NT2/D1 (cell line): Measurements from ENCODE around the gene SIRPB1.

ENCODE experiments used
- DNase-seq: peaks from one replicate; pipeline ENCODE4 v3.0.0-alpha.2; 2011; ENCODE audit warnings: low read depth, low spot score
- H3K27me3 ChIP-seq: 2 replicates; pipeline ENCODE4 v1.6.0; 2011; ENCODE audit warnings: mild to moderate bottlenecking; ENCODE audit not compliant: insufficient read length, insufficient read depth
- H3K36me3 ChIP-seq: 2 replicates; pipeline ENCODE4 v1.6.1; 2011; ENCODE audit warnings: mild to moderate bottlenecking, low read length, mixed read lengths; ENCODE audit not compliant: insufficient read depth, insufficient read length
- H3K4me1 ChIP-seq: 2 replicates; pipeline ENCODE4 v1.5.1; 2011; ENCODE audit not compliant: insufficient read depth, insufficient read length
- H3K4me3 ChIP-seq: 2 replicates; pipeline ENCODE4 v1.5.1; 2011; ENCODE audit warnings: low read depth; ENCODE audit not compliant: insufficient read length
- H3K9ac ChIP-seq: 2 replicates; pipeline ENCODE4 v1.6.0; 2011; ENCODE audit warnings: low read depth; ENCODE audit not compliant: insufficient read length
- H3K9me3 ChIP-seq: 2 replicates; pipeline ENCODE4 v1.5.1; 2011; ENCODE audit warnings: mild to moderate bottlenecking, low read length; ENCODE audit not compliant: insufficient read depth
- SUZ12 ChIP-seq: IDR thresholded peaks from 2 replicates; pipeline ENCODE4 v1.6.1; 2011; ENCODE audit not compliant: insufficient read length, insufficient read depth; ENCODE audit errors: extremely low read depth
- YY1 ChIP-seq: IDR thresholded peaks from 2 replicates; pipeline ENCODE4 v1.6.1; 2011; ENCODE audit not compliant: insufficient read length, insufficient read depth
- ZNF274 ChIP-seq: IDR thresholded peaks from 2 replicates; pipeline ENCODE4 v1.6.1; 2011; ENCODE audit warnings: mild to moderate bottlenecking, low read depth, low read length

Gene SIRPB1

GRCh38 chr20:1628621-1629020, 8.8 kb upstream of the SIRPB1 start:
- Histone ChIP-seq H3K9me3 (no peaks in the 10 kb centered on the region), H3K9ac (no peak overlapping the region), H3K36me3 (no peaks in the 10 kb centered on the region), H3K27me3 (no peaks in the 10 kb centered on the region), H3K4me3 (no peak overlapping the region), H3K4me1 (no peaks in the 10 kb centered on the region)
- TF ChIP-seq YY1: no peak
- TF ChIP-seq ZNF274: no peak
- TF ChIP-seq SUZ12: no peak
- DNase-seq: no peak

- Histone ChIP-seq H3K9ac (no peak overlapping the region), H3K4me1 (no peaks in the 10 kb centered on the region), H3K9me3 (no peaks in the 10 kb centered on the region), H3K36me3 (no peaks in the 10 kb centered on the region), H3K27me3 (no peaks in the 10 kb centered on the region), H3K4me3 (no peak overlapping the region)
- TF ChIP-seq ZNF274 (no peak), YY1 (no peak), SUZ12 (no peak)
- DNase-seq: no peak
Measured at GRCh38 chr20:1627200-1627550, 7.4 kb upstream of the SIRPB1 start.

GRCh38 chr20:1626528-1627199, 6.9 kb upstream of the SIRPB1 start:
- TF ChIP-seq SUZ12 (no peak), YY1 (no peak), ZNF274 (no peak)
- Histone ChIP-seq H3K4me3 (no peak overlapping the region), H3K9ac (no peak overlapping the region), H3K27me3 (no peaks in the 10 kb centered on the region), H3K9me3 (no peaks in the 10 kb centered on the region), H3K4me1 (no peaks in the 10 kb centered on the region), H3K36me3 (no peaks in the 10 kb centered on the region)
- no peak for DNase-seq

- Histone ChIP-seq H3K9me3 (no peaks in the 10 kb centered on the region), H3K9ac (no peak overlapping the region), H3K27me3 (no peaks in the 10 kb centered on the region), H3K4me3 (no peak overlapping the region), H3K36me3 (no peaks in the 10 kb centered on the region), H3K4me1 (no peaks in the 10 kb centered on the region)
- TF ChIP-seq ZNF274 (no peak), YY1 (no peak)
- DNase-seq: no peak
Measured at GRCh38 chr20:1625083-1625690, 5.4 kb upstream of the SIRPB1 start.

- H3K9me3 ChIP-seq: no peaks in the 10 kb centered on the region
- TF ChIP-seq YY1 (no peak), SUZ12 (no peak), ZNF274 (no peak)
- H3K9ac ChIP-seq: no peak overlapping the region
- H3K36me3 ChIP-seq: no peaks in the 10 kb centered on the region
- H3K4me1 ChIP-seq: no peaks in the 10 kb centered on the region
- no peak for DNase-seq
- no peaks in the 10 kb centered on the region for H3K27me3 ChIP-seq
- H3K4me3 ChIP-seq: no peak overlapping the region
Measured at GRCh38 chr20:1623501-1624205, 3.8 kb upstream of the SIRPB1 start.

GRCh38 chr20:1622450-1622849, 2.6 kb upstream of the SIRPB1 start:
- no peaks in the 10 kb centered on the region for H3K36me3 ChIP-seq
- no peaks in the 10 kb centered on the region for H3K4me1 ChIP-seq
- H3K4me3 ChIP-seq: no peak overlapping the region
- no peaks in the 10 kb centered on the region for H3K27me3 ChIP-seq
- DNase-seq: no peak
- H3K9ac ChIP-seq: no peak overlapping the region
- H3K9me3 ChIP-seq: no peaks in the 10 kb centered on the region
- no peak for TF ChIP-seq SUZ12
- no peak for TF ChIP-seq ZNF274
- TF ChIP-seq YY1: no peak

GRCh38 chr20:1621316-1621715, 1.5 kb upstream of the SIRPB1 start:
- Histone ChIP-seq H3K4me1 (no peaks in the 10 kb centered on the region), H3K4me3 (no peak overlapping the region), H3K9me3 (no peaks in the 10 kb centered on the region), H3K36me3 (no peaks in the 10 kb centered on the region), H3K9ac (no peak overlapping the region), H3K27me3 (no peaks in the 10 kb centered on the region)
- DNase-seq: no peak
- TF ChIP-seq YY1 (no peak), SUZ12 (no peak), ZNF274 (no peak)
